NCI-H2081 (cell line): ENCODE results near the gene DHRS2.
"Not testable (repeated sequence)": the region's sequence is repeated elsewhere in the genome, so short reads cannot be mapped to it uniquely, and the experiment has no call there.

Experiments used
- DNase-seq, 2 experiments: peaks; one replicate each; lab custom pipeline; 2025; lab: John Stamatoyannopoulos, UW

DHRS2 gene

DNA sequence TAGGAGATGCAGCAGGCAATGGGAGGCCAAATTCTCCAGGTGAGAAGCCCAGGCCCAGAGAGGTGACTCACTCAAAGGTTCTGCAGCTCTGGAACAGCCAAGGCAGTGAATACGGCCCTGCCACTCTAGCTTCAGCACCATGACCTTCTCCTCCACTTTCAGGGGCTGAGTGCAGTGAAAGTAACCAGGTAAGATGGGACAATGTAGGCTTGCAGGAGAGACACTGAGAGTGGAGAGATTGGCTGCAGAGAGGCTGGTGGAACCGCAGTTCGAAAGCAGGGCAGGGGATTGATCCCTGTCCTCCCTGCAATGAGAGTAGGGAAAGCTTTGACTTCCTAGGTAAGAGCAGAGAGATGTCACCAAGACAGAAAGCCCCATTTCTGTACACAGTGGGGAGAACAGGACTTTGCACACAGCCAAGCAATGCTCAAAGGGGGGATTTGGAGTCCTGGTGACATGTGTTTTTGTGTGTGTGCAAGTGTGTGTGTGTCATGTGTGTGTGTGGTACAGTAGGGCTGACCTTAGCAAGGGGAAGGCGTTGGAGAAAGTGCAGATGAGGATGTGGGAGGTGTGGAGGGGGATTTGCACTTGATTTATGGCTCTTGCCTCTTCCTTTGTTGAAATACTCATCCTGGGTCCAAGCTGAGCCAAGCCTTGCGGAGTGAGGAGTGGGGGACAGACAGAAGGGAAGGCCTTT, 12.7 kb downstream of the DHRS2 start:
- no peak for DNase-seq

DNA sequence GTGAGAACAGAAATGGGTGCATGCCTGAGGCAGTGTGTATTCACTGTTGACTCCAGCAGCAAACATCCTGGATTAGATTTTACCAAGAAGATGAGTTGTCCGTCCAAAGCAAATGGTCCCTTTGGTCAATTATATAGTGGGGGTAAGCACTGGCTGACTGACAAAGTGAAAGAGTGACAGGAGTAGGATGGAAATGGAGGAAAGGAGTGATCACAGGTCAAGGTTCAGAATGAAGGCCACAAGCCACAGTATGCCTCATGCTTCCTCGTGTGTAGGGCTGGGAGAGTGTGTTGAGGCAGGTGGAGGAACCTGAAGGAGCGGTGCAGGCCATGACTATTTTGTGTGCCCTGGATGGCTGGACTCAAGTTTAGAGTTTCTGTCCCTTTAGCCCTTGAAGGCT, 14.3 kb downstream of the DHRS2 start:
- DNase-seq = no peak

DNA sequence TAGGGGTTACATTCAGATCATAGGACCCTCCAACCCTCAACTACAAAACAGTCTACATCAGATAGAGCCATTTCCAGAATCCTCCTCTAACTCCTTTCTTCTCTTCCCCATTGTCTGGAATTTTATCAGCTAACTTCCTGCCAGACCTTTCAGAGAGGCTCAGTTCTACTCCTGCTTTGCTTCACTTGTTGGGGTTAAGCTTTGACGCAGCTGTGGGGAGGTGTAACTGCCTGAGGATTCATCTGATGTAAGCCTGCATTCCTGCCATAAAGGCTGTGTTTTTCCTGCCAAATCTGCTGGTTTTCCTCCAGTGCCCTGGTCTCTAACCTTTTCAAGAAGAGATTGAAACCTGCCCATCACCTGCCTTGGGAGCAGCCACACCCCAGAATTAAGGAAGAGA, 16.9 kb downstream of the DHRS2 start:
- DNase-seq = no peak

DNA sequence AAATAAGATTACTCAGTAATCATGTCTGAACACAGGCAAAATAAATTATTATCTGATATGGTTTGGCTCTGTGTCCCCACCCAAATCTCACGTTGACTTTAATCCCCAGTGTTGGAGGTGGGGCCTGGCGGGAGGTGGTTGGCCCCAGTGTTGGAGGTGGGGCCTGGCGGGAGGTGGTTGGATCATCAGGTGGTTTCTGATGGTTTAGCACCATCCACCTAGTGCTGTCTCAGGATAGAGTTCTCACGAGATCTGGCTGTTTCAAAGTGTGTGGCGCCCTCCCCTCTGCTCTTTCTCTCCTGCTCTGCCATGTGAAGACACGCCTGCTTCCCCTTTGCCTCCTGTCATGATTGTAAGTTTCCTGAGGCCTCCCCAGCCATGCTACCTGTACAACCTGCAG, 18.1 kb downstream of the DHRS2 start:
- no peak for DNase-seq

DNA sequence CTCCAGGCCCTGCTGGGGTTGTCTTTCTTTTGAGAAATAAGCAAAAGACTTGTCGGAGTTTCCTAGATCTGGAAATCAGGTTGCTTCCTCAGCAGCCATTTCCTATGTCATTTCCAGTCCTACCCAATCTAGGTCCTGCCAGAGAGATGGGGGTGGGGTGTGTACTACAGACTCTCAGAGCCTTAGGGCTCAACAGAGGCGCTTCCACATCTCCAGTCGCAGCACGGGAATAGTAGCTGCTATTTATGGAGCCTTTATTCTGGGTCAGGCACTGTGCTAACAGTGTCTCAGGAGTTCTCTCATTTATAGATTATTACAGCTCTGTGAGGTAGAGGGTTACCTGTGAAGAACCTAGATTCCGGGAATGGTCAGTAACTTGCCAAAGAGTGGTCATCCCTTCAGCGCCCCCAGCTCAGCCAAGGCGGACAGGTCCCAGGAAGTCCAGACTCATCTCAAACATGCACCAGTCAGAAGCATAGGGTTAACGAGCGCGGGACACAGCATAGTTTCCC, 21.9 kb downstream of the DHRS2 start:
- DNase-seq = no peak

DNA sequence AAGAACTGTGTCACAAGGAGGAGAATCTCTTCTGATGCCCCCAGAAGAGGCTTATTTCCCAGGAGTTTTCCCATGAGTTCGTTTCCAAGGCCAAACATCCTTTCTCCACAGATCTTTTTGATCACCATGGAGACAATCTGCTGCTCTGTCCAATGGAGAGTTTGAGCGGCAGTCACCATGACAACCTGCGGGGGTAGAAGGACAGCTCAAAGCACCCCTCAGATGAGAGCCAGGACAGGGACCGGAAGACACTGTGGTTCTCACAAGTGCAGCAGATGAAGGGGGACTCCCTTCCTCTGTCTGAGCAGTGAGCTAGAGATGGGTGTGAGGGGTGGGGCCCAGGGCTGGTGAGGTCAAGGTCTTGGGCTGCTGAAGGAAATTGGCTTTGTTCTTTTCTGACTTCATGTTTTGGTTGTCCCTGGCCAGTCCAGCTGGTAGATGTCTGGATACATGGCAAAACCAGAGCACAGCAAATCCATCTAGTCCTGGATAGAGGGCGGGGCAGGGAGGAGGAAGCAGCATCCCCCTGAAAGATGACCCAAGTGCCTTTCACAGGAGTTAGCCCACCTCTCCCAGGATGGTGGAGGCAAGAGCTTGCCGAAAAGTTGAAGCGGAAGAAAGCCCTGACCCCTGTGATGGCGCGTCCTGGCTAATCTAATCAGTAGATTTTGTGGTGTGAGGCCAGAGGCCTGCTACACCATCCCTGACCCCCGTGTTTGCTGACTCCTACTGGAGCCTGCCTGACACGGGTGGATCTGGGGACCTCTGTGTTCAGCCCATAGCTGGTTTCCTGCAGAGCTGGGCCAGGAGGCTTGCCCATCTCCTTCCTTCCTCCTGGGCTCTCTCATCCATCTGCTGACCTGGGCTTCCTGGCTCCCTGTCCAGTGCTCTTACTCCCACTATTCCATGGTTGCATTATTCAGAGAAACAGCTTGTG, 24.4 kb downstream of the DHRS2 start:
- DNase-seq = no peak

DNA sequence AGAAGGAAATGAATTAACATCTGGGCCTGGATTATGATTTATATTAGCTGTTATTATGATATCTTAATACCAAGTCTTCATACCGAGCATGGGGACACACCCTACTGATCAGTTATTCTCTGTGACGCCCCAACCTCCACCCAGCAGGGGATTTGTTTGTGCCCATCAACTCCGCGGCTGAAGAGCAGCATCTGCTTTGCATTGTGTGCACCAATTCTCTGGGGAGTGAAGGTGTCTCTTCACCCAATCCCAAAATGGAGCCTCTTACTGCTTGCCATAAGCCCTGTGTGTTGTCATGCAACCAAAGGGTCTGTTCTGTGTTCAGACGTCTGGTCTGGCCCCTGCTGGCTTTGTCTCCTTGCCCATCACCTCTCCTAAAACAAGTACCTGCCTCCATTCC, 25.4 kb downstream of the DHRS2 start:
- DNase-seq = no peak

DNA sequence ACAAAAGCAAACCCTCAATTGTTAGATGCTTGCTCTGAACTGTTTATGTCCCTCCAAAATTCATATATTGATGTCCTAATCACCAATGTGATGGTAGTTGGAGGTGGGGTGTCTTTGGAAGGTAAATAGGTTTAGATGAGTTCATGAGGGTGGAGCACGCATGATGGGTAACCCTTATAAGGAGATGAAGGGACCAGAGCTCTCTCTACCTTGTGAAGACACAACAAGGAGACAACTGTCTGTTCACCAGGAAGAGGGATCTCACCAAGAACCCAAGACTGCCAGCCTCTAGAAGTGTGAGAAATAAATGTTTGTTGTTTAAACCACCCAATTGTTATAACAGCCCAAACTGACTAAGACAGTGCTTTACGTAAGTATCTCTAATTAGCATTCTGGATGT, 27.0 kb downstream of the DHRS2 start:
- no peak for DNase-seq

DNA sequence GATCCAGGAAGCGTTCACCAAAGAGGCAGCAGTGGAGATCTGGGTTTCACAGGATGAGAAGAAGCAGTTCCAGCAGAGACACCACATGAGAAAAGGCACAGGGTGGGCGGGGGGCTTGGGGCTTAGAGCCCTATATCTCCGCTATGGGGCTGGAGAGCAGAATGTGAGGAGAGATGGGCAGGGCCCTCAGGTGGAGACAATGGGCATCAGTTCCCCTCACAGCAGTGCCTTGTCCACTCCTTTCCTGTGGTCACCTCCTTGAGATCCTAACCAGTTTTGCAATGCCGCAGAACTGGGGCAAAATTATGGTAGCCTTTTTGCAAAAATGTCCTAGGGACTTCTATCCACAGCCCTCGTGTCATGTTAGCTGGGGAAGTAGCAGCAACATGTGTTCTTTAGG, 27.5 kb downstream of the DHRS2 start:
- no peak for DNase-seq

DNA sequence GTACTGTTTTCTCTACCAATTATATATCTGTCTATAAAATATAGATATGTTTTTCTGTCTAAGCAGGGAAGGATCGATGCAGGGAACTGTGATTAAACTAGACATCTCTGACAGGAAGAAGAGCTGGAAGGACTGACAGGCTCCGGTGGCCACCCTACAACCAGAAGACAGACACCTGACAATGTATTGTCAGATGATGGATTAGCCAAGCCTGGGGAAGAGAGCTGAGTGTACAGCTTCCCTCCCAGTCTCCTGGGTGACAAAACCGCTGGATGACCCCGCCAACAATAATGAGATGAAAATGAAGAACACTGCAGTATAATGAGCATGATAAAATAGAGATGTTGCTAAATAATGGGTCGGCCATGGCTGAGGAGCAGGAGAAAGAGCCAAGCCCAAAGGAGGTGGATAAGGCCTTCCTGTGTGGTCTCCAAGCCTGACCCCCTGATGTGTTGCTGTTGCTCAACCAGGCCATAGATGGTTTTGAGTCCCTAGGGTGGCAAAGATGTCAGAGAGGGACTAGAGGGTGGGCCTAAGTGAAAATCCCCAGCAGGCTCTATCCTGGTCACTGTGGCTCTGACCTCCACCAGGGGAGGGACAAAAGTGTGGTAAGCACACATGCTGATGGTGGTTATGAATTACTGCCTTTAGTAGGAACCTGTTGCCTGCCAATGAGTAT, 28.2 kb downstream of the DHRS2 start:
- no peak for DNase-seq

DNA sequence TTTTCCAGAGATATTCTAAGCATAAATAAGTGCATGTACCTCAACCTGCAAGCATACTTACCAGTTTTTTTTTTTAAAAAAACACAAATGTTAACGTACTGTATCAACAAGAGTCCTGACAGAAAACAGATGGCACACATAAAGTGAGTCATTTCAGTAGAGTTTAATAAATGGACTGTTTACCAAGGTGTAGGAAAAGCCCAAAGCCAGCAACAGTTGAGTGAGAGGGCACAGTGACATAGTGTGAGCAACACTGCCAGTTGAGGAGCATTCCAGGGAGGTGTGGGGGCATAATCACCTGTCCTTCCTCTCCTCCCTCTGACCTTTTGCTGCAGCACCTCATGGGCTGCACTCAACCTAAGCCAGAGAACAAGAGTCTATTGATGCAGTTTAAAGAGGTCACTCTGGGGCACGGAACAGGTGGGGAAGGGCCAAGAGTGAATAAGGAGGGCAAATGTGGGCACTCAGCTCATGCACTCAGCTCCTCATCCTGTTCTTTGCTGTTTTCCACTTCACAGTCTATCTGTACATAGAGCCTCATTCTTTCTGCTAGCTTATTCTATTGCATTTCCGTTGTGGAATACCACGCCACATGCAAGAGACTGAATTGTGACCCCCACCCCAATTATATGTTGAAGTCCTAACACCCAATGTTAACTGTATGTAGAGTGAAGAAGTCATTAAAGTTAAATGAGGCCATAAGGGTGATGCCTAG, 29.3 kb downstream of the DHRS2 start:
- DNase-seq = no peak

DNA sequence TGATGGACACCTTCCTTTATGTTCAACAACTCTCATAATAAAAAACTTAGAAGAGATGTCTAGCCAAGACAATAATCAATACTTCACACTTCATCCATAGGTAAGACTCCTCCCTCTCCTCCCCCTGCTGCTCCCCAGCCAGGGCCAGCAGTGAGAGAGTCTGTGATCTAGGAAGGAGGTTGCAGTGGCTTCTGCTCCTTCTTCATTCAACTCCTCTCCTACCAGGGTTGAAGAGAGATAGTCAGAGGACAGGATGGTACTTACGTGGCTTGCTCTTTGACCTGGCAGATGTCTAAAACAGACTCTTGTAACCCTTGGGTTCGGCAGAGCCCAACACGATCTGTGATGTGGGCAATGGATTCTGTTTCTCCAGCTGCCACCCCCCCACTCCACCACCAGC, 31.0 kb downstream of the DHRS2 start:
- no peak for DNase-seq

DNA sequence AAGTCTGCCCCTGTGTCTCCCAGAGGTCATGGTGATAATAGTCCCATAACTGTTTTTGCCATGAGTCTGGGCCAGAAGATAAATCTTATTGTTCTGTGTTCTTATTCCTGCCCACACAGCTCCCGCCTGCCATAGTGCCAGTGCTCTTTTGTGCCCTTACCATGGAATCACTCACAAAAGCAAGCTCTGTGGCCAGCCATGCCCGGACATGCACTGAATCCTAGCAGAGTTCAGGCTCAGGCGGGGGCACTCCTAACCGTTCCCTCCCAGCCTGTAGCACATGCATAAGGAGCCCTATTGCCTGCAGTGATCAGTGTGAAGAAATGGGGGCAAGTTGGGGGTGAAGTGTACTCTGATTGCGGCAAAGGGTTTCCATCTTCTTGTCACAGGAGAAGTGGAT, 33.3 kb downstream of the DHRS2 start:
- no peak for DNase-seq

DNA sequence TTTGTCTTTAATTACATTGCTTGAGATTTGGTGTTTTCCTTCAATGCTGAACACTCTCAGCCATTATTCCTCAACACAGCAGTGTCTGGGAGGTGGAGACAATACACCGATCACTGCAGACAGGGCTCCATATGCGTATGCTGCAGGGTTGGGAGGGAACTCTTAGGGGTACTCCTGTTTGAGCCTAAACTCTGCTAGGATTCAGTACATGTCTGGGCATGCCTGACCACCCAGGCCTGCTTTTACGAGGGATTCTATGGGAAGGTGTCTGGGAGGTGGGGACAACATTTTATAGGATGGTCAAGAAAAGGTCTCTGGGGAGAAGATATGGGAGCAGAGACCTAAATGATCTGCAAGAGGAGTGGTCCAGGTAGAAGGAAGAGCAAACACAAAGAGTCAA, 34.3 kb downstream of the DHRS2 start:
- no peak for DNase-seq

DNA sequence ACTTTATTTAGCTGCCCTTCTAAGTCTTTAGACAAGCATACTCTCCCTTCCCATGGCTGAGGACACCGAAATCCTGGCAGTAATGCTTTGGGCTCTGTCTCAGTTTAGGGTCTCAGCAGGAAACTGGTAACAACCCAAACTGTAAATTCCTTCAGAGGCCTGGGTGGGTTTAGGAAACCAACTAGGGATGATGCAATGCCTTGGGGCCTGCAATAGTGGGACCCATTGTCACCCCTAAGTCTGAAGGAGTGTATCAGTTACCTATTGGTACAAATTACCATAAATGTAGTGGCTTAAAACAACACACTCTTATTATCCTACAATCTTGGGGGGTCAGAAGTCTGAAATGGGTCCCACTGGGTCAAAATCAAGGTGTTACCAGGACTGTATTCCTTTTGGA, 36.0 kb downstream of the DHRS2 start:
- DNase-seq = no peak

DNA sequence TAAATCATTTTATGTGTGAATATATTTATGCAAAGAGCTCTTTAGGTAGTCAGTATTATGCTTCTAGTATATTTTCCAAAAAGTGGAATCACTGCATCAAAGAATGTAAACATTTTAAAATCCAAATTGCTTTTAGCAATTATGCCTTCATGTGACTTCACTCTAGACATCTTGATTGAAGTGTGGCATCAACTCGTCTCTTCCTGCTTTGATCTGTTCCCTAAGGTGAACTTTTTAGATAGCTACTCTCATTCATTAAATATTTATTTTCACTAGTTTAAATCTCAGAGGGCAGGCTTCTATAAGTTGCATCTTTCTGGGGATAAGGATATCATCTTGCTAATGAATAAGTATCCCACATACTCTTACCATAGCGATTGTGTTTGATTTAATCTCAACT, 39.2 kb downstream of the DHRS2 start:
- DNase-seq = no peak

DNA sequence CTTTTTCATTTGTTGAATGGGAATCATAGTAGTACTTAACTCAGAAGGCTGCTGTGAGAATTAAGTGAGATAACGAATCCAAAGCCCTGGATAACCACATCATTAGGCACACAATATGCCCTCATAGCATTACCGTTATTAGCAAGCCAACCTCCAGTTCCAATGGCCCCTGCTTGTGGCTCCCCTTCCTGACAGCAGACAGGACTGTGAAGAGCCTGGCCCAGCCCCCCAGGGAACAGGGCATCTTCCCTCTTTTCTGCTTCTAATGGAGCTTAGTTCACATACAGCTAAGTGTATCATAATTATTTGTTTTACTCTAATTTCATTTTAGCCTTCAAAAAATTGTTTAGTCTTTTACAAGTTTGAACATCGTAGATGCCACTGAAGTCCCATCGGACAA, 39.7 kb downstream of the DHRS2 start:
- no peak for DNase-seq

DNA sequence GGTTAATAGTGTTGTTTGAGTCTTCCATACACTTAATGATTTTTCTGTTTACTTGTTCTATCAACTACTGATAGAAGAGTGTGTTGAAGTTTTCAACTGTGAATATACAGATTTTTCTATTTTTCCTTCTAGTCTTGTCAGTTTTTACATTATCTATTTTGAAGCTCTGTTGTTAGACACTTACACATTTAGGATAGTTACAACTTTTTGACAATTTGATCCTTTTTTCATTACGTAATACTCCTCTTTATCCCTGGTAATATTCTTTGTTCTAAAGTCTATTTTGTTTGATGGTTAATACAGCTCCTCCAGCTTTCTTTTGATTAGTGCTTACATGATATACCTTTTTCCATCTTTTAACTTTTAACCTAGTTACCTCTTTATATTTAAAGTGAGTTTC, 45.2 kb downstream of the DHRS2 start:
- no peak for DNase-seq

DNA sequence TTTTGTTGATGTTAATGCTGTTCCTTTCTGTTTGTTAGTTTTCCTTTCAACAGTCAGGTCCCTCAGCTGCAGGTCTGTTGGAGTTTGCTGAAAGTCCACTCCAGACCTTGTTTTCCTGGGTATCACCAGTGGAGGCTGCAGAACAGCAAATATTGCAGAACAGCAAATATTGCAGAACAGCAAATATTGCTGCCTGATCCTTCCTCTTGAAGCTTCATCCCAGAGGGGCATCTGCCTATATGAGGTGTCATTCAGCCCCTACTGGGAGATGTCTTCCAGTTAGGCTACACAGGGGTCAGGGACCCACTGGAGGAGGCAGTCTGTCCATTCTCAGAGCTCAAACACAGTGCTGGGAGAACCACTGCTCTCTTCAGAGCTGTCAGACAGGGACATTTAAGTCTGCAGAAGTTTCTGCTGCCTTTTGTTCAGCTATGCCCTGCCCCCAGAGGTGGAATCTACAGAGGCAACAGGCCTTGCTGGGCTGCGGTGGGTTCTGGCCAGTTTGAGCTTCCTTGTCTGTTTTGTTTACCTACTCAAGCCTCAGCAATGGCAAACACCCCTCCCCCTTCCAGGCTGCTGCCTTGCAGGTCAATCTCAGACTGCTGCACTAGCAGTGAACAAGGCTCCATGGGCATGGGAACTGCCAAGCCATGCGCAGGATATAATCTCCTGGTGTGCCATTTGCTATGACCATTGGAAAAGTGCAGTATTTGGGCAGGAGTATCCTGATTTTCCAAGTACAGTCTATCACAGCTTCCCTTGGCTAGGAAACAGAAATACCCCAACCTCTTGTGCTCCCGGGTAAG, 53.7 kb downstream of the DHRS2 start:
- DNase-seq = not testable (repeated sequence)

DNA sequence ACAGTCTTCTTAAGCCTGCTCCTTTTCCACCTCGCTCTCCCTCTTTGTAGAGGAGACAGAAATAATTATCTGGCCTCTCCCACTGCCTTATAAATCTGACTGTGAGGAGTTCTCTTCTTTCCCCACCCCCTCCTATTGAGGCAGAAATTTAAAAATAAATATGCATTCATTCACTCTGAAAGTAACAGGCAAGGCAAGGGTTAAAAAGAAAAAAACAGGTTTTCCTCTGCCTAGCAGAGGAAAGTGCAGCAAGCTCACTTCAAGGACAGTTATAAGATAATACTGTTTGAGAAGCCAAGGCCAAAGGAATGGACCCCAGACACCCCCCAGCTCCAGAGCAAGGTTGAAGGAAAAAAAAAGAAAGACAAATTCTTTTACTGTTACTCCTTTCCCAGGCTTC, 56.3 kb downstream of the DHRS2 start:
- no peak for DNase-seq

DNA sequence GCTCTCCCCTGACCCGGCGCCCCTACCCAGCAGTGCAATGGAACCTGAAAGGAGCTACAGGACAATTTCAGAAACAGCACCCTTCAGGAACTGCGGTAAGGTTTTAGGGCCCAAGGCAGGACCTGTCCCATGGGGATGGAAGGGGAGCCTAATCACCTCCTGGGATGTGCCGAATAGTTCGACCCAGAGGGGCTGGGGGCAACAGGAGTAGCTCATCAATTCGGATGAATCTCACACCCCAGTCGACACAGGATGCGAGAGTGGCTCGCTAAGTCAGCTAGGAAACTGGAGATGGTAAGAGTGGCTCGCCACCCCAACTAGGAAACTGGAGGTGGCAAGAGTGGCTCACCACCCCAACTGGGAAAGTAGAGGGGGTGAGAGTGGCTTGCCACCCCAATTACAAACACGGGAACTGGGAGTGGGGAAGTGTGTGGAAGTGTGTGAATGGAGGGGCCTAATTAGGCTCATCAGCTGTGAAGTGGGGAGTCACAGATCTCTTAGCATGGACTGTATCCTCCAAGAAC, 57.1 kb downstream of the DHRS2 start:
- no peak for DNase-seq
